Measurements from ENCODE around the gene MILR1.

Gene MILR1

GRCh38 chr17:64503821-64504768 is 55.2 kb downstream of the MILR1 start:
- DNase-seq (ENCODE audit: low spot score) = no peak

- no peak for DNase-seq (ENCODE audit: low spot score)
These were observed 55.9 kb downstream of the MILR1 start for GRCh38 chr17:64504769-64505339.

DNA sequence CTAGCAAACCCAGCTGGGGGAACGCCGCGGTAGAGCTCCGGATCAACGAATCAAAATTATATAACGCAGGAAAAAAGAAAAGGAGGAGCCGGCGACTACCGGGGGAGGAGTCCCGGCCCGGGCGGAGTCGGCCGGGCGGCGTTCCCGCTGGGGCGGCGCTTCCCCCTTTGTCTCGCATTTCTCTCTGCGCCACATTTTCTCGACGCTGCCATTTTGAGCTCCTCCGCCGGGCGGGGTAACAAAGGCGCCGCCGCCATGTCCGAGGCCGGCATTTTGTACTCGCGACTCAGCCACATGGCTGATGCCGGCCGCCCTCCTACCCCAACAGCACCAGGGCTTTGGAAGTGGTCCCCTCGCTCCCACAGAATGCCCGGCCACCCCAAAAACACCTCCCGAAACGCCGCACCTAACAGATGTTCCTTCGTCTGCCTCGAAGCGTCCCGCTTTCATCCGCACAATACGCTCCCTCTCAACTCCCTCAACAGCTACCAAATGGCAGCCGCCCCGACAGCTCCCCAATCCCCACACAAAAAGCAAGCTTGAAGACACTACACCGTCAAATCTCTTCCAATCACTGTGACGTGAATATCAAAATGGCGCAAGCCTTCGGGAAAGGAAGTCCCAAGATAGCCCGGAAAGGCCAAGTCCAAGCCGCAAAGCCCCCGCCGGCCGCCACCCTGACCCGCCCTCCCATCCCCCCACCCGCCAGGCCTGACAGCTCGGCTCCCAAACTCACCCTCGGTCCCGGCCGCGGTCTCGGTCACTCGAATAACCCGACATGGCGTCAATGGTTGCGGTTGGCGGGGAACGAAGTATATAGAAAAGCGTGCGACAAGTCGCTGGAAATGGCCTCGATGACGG is 56.7 kb downstream of the MILR1 start:
- DNase-seq (ENCODE audit: low spot score) = peak; percentile 84

DNA sequence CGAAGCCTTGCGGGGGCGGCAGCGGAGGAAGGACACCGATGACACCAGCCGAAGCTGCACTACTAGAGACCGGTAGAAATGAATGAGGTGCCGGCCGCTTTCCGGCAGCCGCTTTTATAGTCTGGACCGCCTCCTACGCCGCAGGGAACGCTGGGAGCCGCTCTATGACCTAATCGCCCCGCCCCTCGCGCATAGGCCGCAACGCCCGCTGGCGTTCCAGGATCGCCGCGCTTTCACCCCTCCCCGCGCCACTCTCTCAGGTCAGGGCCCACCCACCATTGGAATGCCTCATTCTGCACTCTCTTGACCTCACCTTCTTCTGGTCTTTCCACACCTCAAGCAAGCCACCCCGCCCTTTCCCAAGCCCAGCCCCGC is 57.3 kb downstream of the MILR1 start, which contains the start of gene DDX5:
TSS of gene DDX5 (minus strand) at position 89 of the 375 bp plus-strand sequence. CDS start 170 bp downstream, outside the sequence.
- peak; percentile 96 for DNase-seq (ENCODE audit: low spot score)

DNA sequence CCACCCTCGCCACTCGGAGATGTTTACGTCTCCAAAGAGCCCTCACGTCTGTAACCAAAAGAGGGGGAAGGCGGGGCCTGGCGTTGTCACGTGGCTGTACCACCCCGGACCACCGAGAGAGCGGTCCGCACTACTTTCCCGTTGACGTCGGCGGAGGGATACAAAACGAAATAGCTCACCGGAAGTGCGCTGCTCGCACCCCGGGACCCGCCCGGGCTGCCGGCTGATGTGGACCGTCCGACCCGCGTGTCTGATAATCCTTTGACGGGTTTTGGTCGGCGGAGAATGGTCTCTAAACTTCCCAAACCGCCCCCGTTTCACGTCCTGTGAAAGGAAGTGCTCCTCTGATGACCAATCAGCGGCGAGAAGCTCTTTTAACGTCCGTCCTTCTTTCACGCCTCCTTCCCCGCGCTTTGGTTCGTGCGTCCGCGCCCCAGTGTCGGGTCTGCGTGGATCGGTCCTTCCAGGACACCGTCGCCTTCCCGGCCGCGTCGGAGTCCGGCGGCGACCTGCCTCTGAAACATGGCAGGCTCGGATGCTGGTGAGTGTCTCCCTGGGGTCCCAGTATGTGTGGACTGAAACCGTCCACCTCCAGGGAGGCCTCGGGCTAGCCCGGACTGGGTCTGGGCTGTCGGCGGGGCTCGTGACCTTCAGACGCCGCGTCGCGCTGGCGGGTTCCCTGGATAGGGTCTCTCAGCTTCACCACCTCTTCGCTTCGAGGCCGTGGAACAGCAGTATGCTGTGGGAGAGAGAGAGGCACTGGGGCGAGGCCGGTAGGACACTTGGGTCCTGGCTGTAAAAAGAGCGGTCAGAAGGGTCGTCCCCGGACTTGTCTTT is 57.9 kb downstream of the MILR1 start, which contains the start of gene CEP95:
TSS of gene CEP95 (plus strand) at position 402 of the 837 bp plus-strand sequence. CDS start at position 523, 121 bp downstream.
- DNase-seq (ENCODE audit: low spot score) = peak; percentile 93

- DNase-seq (ENCODE audit: low spot score) = peak; percentile 64
These were observed 58.5 kb downstream of the MILR1 start for GRCh38 chr17:64507413-64507782.

GRCh38 chr17:64508683-64509082 is 59.8 kb downstream of the MILR1 start:
- no peak for DNase-seq (ENCODE audit: low spot score)

GRCh38 chr17:64509179-64509578 is 60.3 kb downstream of the MILR1 start:
- DNase-seq (ENCODE audit: low spot score) = no peak

GRCh38 chr17:64515419-64515818 is 66.5 kb downstream of the MILR1 start:
- DNase-seq (ENCODE audit: low spot score) = no peak

DNA sequence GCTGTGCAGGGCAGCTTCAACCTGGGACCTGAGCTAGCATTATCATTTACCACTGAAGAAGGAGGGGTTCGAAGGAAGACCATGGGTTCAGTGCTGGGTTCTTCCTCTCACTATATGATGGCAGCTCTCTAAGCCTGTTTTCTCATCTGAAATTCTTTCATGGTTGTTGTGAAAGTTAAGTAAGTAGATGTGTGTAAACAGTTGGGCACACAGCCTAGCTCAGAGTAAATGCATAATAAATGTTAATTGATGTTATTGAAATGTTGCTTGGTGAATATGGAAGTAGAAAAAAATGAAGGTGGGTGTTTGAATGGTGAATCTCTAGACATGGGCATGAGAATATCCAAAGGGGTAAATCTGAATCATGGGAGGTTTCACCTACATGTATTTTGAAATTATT is 66.9 kb downstream of the MILR1 start:
- DNase-seq (ENCODE audit: low spot score) = no peak
